ENCODE measurements around the gene DNAH1. TPM values are rescaled to one million over a fixed set of nuclear protein-coding genes. Genes with fewer than 3 reads are reported as not detected.

The DNAH1 gene
- total RNA-seq, 3 donors from 2014 or later = 7.5 to 11.5 (median 10.8) TPM

DNA sequence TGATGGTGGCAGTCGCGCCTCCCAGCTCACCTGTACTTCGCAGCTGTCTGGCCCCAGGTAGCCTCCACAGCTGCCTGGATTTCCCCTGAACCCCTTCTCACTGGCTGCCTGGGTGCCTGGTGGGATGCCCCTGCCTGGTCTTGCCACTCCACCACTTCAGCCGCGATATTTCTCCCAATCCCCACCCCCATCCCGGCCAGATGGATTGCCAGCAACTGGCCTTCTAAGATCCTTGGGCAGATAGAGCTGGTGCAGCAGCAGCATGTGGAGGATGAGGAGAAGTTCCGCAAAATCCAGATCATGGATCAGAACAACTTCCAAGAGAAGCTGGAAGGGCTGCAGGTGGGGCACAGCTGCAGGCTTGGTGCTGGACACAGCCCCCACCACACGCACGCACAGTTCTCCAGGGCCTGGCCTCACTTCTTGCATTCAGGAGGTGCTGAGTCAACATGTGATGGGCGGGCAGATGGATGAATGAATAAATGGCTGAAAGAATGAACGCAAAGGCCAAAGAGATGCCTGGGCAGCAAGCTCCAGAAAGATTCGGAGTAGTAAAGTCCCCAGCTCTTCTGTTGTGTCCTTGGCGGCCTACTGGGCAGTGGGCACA lies 35.7 kb downstream of the DNAH1 start:
- Histone ChIP-seq H3K36me3 (no peaks in the 10 kb centered on the region), H3K27ac (no peak overlapping the region), H3K4me1 (no peaks in the 10 kb centered on the region), H3K27me3 (no peaks in the 10 kb centered on the region), H3K4me3 (no peak overlapping the region), H3K9me3 (no peaks in the 10 kb centered on the region)
- DNase-seq (ENCODE audit: low spot score in 2 of 2) = no peak
- no peak for TF ChIP-seq POLR2AphosphoS5 (IDR thresholded peaks at IDR 0.05)
- no peak for TF ChIP-seq POLR2A (IDR thresholded peaks at IDR 0.05)
- TF ChIP-seq, protein P1, sequence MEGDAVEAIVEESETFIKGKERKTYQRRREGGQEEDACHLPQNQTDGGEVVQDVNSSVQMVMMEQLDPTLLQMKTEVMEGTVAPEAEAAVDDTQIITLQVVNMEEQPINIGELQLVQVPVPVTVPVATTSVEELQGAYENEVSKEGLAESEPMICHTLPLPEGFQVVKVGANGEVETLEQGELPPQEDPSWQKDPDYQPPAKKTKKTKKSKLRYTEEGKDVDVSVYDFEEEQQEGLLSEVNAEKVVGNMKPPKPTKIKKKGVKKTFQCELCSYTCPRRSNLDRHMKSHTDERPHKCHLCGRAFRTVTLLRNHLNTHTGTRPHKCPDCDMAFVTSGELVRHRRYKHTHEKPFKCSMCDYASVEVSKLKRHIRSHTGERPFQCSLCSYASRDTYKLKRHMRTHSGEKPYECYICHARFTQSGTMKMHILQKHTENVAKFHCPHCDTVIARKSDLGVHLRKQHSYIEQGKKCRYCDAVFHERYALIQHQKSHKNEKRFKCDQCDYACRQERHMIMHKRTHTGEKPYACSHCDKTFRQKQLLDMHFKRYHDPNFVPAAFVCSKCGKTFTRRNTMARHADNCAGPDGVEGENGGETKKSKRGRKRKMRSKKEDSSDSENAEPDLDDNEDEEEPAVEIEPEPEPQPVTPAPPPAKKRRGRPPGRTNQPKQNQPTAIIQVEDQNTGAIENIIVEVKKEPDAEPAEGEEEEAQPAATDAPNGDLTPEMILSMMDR (IDR thresholded peaks at IDR 0.05) = no peak
- intact Hi-C loops (cut with DNase I; ENCODE audit: low total_unique reads) = no loop called here

DNA sequence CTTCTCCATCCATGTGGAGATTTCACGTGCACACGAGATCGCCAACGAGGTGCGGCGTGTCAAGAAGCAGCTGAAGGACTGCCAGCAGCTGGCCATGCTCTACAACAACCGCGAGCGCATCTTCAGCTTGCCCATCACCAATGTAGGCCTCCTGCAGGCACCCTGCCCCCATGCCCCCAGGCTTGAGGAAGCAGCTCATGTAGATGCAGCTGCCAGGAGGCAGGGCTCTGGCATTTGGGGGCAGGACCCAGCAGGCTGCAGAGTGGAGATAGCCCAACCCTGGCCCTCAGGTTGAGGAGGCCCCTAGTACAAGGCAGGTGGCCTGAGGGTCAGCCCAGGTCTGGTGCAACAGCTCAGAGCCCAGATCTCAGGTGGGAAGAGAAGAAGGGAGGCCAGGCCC lies 36.4 kb downstream of the DNAH1 start:
- Histone ChIP-seq H3K4me3 (no peak overlapping the region), H3K27me3 (no peaks in the 10 kb centered on the region), H3K27ac (no peak overlapping the region), H3K4me1 (no peaks in the 10 kb centered on the region), H3K36me3 (no peaks in the 10 kb centered on the region), H3K9me3 (no peaks in the 10 kb centered on the region)
- no peak for DNase-seq (ENCODE audit: low spot score in 2 of 2)
- intact Hi-C loops (cut with DNase I; ENCODE audit: low total_unique reads) = no loop called here
- no peak for TF ChIP-seq POLR2AphosphoS5 (IDR thresholded peaks at IDR 0.05)
- TF ChIP-seq POLR2A (IDR thresholded peaks at IDR 0.05) = no peak
- TF ChIP-seq, protein P1 (IDR thresholded peaks at IDR 0.05) = no peak

DNA sequence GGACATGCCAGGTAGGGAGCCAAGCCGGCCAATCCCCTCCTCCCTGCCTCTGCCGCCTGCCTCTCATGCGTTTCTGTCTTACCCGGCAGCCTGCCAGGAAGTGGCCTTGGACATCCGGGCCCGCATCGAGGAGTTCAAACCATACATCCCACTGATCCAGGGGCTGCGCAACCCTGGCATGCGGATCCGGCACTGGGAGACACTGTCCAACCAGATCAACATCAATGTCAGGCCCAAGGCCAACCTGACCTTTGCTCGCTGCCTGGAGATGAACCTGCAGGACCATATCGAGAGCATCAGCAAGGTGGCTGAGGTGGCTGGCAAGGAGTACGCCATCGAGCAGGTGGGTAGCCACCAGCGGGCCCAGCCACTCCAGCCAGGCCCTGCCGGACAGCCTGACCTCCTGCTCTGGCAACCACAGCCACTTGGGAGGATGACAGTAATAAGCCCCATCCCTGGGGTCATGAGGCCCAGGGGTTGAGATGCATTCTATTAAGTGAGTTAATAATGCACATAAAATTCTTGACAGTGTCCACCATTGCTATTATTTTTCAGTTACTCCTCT lies 37.3 kb downstream of the DNAH1 start:
- TF ChIP-seq POLR2AphosphoS5 (IDR thresholded peaks at IDR 0.05) = no peak
- TF ChIP-seq, protein P1 (IDR thresholded peaks at IDR 0.05) = no peak
- TF ChIP-seq POLR2A (IDR thresholded peaks at IDR 0.05) = no peak
- Histone ChIP-seq H3K4me1 (no peaks in the 10 kb centered on the region), H3K27ac (no peak overlapping the region), H3K36me3 (no peaks in the 10 kb centered on the region), H3K27me3 (no peaks in the 10 kb centered on the region), H3K4me3 (no peak overlapping the region), H3K9me3 (no peaks in the 10 kb centered on the region)
- no peak for DNase-seq (ENCODE audit: low spot score in 2 of 2)
- intact Hi-C loops (cut with DNase I; ENCODE audit: low total_unique reads) = no loop called here

DNA sequence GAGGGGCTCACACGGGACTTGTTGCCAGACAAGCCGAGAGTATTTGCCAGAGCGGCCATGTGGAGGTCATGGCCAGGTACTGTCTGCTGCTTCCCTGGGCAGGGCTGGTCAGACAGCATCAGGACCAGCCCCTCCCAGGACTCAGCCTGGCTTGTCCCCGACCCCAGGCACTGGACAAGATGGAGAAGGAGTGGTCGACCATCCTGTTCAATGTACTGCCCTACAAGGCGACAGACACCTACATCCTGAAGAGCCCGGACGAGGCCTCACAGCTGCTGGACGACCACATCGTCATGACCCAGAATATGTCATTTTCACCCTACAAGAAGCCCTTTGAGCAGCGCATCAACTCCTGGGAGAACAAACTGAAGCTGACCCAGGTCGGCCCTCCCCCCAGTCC lies 38.6 kb downstream of the DNAH1 start:
- Histone ChIP-seq H3K4me3 (no peak overlapping the region), H3K36me3 (no peaks in the 10 kb centered on the region), H3K9me3 (no peaks in the 10 kb centered on the region), H3K4me1 (no peaks in the 10 kb centered on the region), H3K27ac (no peak overlapping the region), H3K27me3 (no peaks in the 10 kb centered on the region)
- DNase-seq (ENCODE audit: low spot score in 2 of 2) = no peak
- TF ChIP-seq POLR2AphosphoS5 (IDR thresholded peaks at IDR 0.05) (no peak), POLR2A (IDR thresholded peaks at IDR 0.05) (no peak)
- intact Hi-C loops (cut with DNase I; ENCODE audit: low total_unique reads) = no loop called here

DNA sequence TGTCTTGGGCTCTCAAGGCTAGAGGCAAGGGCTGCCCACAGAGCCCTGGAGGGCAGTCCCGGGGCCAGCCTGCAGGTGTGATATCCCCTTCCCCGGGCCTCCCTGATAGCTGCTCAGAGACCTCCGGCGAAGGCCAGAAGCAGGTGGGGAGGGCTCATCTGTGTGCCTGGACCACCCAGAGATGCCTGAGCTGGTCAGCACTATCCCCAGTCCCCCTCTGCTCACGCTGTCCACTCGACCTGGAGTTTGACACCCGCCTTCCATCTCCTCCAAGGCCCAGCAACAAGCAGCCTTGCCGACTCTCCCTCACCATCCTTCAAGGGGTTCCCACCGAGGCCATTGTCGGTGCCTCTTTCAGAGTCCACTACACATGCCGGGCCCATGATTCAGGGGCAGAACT lies 39.4 kb downstream of the DNAH1 start:
- no peaks in the 10 kb centered on the region for H3K27me3 ChIP-seq
- intact Hi-C loops (cut with DNase I; ENCODE audit: low total_unique reads) = no loop called here
- no peak overlapping the region for H3K4me3 ChIP-seq
- TF ChIP-seq, protein P1 (IDR thresholded peaks at IDR 0.05) = no peak
- TF ChIP-seq POLR2A (IDR thresholded peaks at IDR 0.05) = no peak
- TF ChIP-seq POLR2AphosphoS5 (IDR thresholded peaks at IDR 0.05) = no peak
- no peaks in the 10 kb centered on the region for H3K9me3 ChIP-seq
- no peaks in the 10 kb centered on the region for H3K4me1 ChIP-seq
- no peaks in the 10 kb centered on the region for H3K36me3 ChIP-seq
- H3K27ac ChIP-seq = no peak overlapping the region
- no peak for DNase-seq (ENCODE audit: low spot score in 2 of 2)
